HCT116 (cell line): ENCODE measurements around the gene HRC. TPM values are rescaled to one million over a fixed set of nuclear protein-coding genes. Genes with fewer than 3 reads are reported as not detected.

Experiments
- ATAC-seq: fragments of 200-7000 bp; cut with Tn5 transposase; 2 replicates; pipeline ENCODE4 v1.9.1; 2020; ENCODE audit warnings: mild to moderate bottlenecking, moderate library complexity
- BruUV-seq: library from RNA; stranded (reverse); fragments of 400-500 nt; replicated peaks from 2 replicates; lab custom pipeline; 2021; lab: Mats Ljungman, UMichigan
- CTCF ChIA-PET: fragments of 300-600 bp; sonication (Branson Sonifier 250); formaldehyde crosslinking; loops from one replicate; lab custom pipeline; 2021; ENCODE audit warnings: antibody characterized with exemption; lab: Charles Lee
- POLR2A ChIA-PET: fragments of 300-600, 350-600 bp; sonication (Branson Sonifier 250); formaldehyde crosslinking; loops from one replicate; lab custom pipeline; 2021; ENCODE audit warnings: antibody characterized with exemption; lab: Charles Lee
- RAD21 ChIA-PET, 2 experiments: fragments of 300-600 bp; sonication (Branson Sonifier 250); formaldehyde crosslinking; loops; one replicate each; lab custom pipeline; 2023; ENCODE audit warnings: low total read pairs in 2 of 2; ENCODE audit not compliant: uncharacterized antibody in 2 of 2, unreplicated experiment in 2 of 2, low non-redundant PET in 1 of 2; lab: Charles Lee
- DNase-seq: peaks from one replicate; pipeline ENCODE4 v3.0.0-alpha.2; 2010; ENCODE audit warnings: low read depth, low spot score
- H2AFZ ChIP-seq: fragments of 200-600 bp; shearing (Covaris generic), sonication (generic); 2 replicates; pipeline ENCODE4 v1.6.1; 2017; ENCODE audit warnings: low read depth, mixed run types, mixed read lengths, antibody characterized with exemption, low read length; ENCODE audit not compliant: poor library complexity, severe bottlenecking
- H3K27ac ChIP-seq: 2 replicates; pipeline ENCODE4 v1.5.1; 2012; ENCODE audit warnings: low read depth, low read length
- H3K27me3 ChIP-seq: fragments of 200-600 bp; sonication (generic); 2 replicates; pipeline ENCODE4 v1.6.1; 2016; ENCODE audit warnings: mixed run types, low read length, mixed read lengths; ENCODE audit not compliant: insufficient read depth
- H3K36me3 ChIP-seq, 2 experiments: fragments of 200-500 bp in 1 of 2; fragments of 200-600 bp in 1 of 2; sonication (Bioruptor generic) in 1 of 2; sonication (generic) in 1 of 2; 2 replicates each; pipeline versions ENCODE4 v1.5.1 to v1.6.1; 2014 to 2016; ENCODE audit warnings: low read length in 2 of 2, inconsistent platforms in 1 of 2, mixed read lengths in 1 of 2, mixed run types in 1 of 2; ENCODE audit not compliant: insufficient read depth in 2 of 2, control insufficient read depth in 1 of 2
- H3K4me1 ChIP-seq, 2 experiments: fragments of 200-600 bp in 1 of 2; sonication (generic) in 1 of 2; 2 replicates each; pipeline versions ENCODE4 v1.5.1 to v1.6.1; 2012 to 2017; ENCODE audit warnings: low read length in 2 of 2, inconsistent platforms in 1 of 2, mild to moderate bottlenecking in 1 of 2, mixed read lengths in 1 of 2, mixed run types in 1 of 2, moderate library complexity in 1 of 2; ENCODE audit not compliant: insufficient read depth in 2 of 2, control insufficient read depth in 1 of 2
- H3K4me2 ChIP-seq: fragments of 200-600 bp; sonication (generic); 2 replicates; pipeline ENCODE4 v1.6.1; 2017; ENCODE audit warnings: mixed run types, low read length, mixed read lengths
- H3K4me3 ChIP-seq, 2 experiments: fragments of 200-600 bp in 1 of 2; sonication (generic) in 1 of 2; replicated peaks in 1 of 2; 2 replicates each; pipeline ENCODE4 v1.5.1; 2011 to 2016; ENCODE audit warnings: low read length in 2 of 2, control low read depth in 1 of 2, low read depth in 1 of 2, mild to moderate bottlenecking in 1 of 2, mixed read lengths in 1 of 2, mixed run types in 1 of 2
- H3K79me2 ChIP-seq: fragments of 200-600 bp; sonication (generic); 2 replicates; pipeline ENCODE4 v1.6.1; 2017; ENCODE audit warnings: mild to moderate bottlenecking, mixed run types, low read length, moderate library complexity, mixed read lengths; ENCODE audit not compliant: insufficient read depth
- H3K9ac ChIP-seq: fragments of 200-600 bp; sonication (generic); 2 replicates; pipeline ENCODE4 v1.6.1; 2016; ENCODE audit warnings: low read length, mixed read lengths
- H3K9me2 ChIP-seq: fragments of 200-600 bp; sonication (generic), shearing (Covaris generic); 2 replicates; pipeline ENCODE4 v1.6.1; 2017; ENCODE audit warnings: mixed run types, mild to moderate bottlenecking, moderate library complexity; ENCODE audit not compliant: insufficient read depth
- H3K9me3 ChIP-seq, 2 experiments: fragments of 200-500 bp in 1 of 2; fragments of 200-600 bp in 1 of 2; sonication (Bioruptor generic) in 1 of 2; sonication (generic) in 1 of 2; 2 replicates each; pipeline ENCODE4 v1.6.1; 2014 to 2017; ENCODE audit warnings: low read length in 2 of 2, mixed read lengths in 2 of 2, inconsistent platforms in 1 of 2, low read depth in 1 of 2, mild to moderate bottlenecking in 1 of 2, mixed run types in 1 of 2, moderate library complexity in 1 of 2; ENCODE audit not compliant: control insufficient read depth in 1 of 2, insufficient read depth in 1 of 2
- H4K20me1 ChIP-seq: fragments of 200-600 bp; sonication (generic), shearing (Covaris generic); 2 replicates; pipeline ENCODE4 v1.6.1; 2017; ENCODE audit warnings: mixed run types, mild to moderate bottlenecking, moderate library complexity; ENCODE audit not compliant: insufficient read depth
- EGR1 ChIP-seq: IDR thresholded peaks from 2 replicates; pipeline ENCODE4 v1.6.1; 2012; ENCODE audit warnings: low read depth
- FOSL1 ChIP-seq: IDR thresholded peaks from 2 replicates; pipeline ENCODE4 v1.6.1; 2012; ENCODE audit warnings: low read depth
- JUND ChIP-seq: IDR thresholded peaks from 2 replicates; pipeline ENCODE4 v1.6.1; 2012
- MAX ChIP-seq: IDR thresholded peaks from 2 replicates; pipeline ENCODE4 v1.6.1; 2012
- SRF ChIP-seq: IDR thresholded peaks from 2 replicates; pipeline ENCODE4 v1.6.1; 2012; ENCODE audit warnings: low read depth
- TCF7L2 ChIP-seq: IDR thresholded peaks from 2 replicates; pipeline ENCODE4 v1.7.0; 2011; ENCODE audit warnings: borderline replicate concordance, inconsistent platforms; ENCODE audit not compliant: insufficient read depth, insufficient read length; ENCODE audit errors: extremely low read depth
- YY1 ChIP-seq: IDR thresholded peaks from 2 replicates; pipeline ENCODE4 v1.6.1; 2011; ENCODE audit warnings: low read length, low read depth, moderate library complexity, mild to moderate bottlenecking; ENCODE audit not compliant: insufficient replicate concordance; ENCODE audit errors: extremely low read depth
- ZFX ChIP-seq: fragments of 450-650 bp; IDR thresholded peaks from 2 replicates; pipeline ENCODE4 v1.6.1; 2017
- ZNF274 ChIP-seq: fragments of 200-500 bp; sonication (Bioruptor generic); IDR thresholded peaks from 2 replicates; pipeline ENCODE4 v1.6.1; 2014; ENCODE audit warnings: mild to moderate bottlenecking, low read depth, low read length, inconsistent platforms
- intact Hi-C: fragments of 100-400 bp; cut with micrococcal nuclease; formaldehyde crosslinking; loops from 2 replicates; pipeline ENCODE4 v1.10.0; 2022
- total RNA-seq: library from RNA; stranded (reverse); gene quantifications from one replicate; pipeline ENCODE4 v1.2.1, GENCODE V29; 2021; ENCODE audit not compliant: unreplicated experiment

HRC gene
- total RNA-seq, 1 experiment from 2014 or later: not detected

- intact Hi-C loops: no loop called here
- Histone ChIP-seq H2AFZ (no peak overlapping the region), H3K27me3 (no peaks in the 10 kb centered on the region), H3K9me3 (no peaks in the 10 kb centered on the region), H3K36me3 (no peaks in the 10 kb centered on the region), H3K9me2 (no peaks in the 10 kb centered on the region), H3K27ac (peak overlapping the region; percentile 97), H3K79me2 (no peaks in the 10 kb centered on the region), H4K20me1 (no peaks in the 10 kb centered on the region), H3K4me1 (peaks cover 22 to 45% of the 10 kb centered on the region in 2 experiments), H3K4me2 (peak overlapping the region; percentile 99), H3K9ac (peak overlapping the region; percentile 76), H3K4me3 (peak overlapping the region; percentile 58 to 66)
- CTCF ChIA-PET: interaction anchor here (1.7 to 2.2 kb wide), 2 partner anchors 11 to 20 kb away, joined by 6 to 8 read pairs; no protein-coding TSS in a partner anchor
- RAD21 ChIA-PET: no interaction called here
- ATAC-seq (no peak), DNase-seq (no peak)
- POLR2A ChIA-PET: interaction anchor here (1.4 kb wide), 1 partner anchor 10 kb away, joined by 4 read pairs; no protein-coding TSS in a partner anchor
- TF ChIP-seq SRF (no peak), TCF7L2 (no peak), ZNF274 (no peak), JUND (no peak), YY1 (no peak), FOSL1 (no peak), EGR1 (no peak), MAX (no peak), ZFX (no peak)
- BruUV-seq: TSS peak; percentile 86
Observed at GRCh38 chr19:49117677-49118564, 37.3 kb downstream of the HRC start.
